CD4-positive, alpha-beta T cell (primary cell): ENCODE measurements around the gene CCSAP. TPM values are rescaled to one million over a fixed set of nuclear protein-coding genes. Genes with fewer than 3 reads are reported as not detected.

Source experiments
- ATAC-seq: fragments of 200-7000 bp; cut with Tn5 transposase; one replicate; pipeline ENCODE4 v1.10.0; 2022; ENCODE audit warnings: mild to moderate bottlenecking; ENCODE audit not compliant: poor library complexity
- CTCF ChIA-PET: fragments of 350-600 bp; sonication (Branson Sonifier 250); formaldehyde crosslinking; loops from one replicate; lab custom pipeline; 2021; ENCODE audit warnings: antibody characterized with exemption, inconsistent platforms; lab: Charles Lee
- POLR2A ChIA-PET: fragments of 350-600 bp; sonication (Branson Sonifier 250); formaldehyde crosslinking; loops from one replicate; lab custom pipeline; 2021; ENCODE audit warnings: antibody characterized with exemption, inconsistent platforms; lab: Charles Lee
- DNase-seq, 14 experiments: peaks; one replicate each; pipeline ENCODE4 v3.0.0-alpha.2; 2013 to 2020; ENCODE audit warnings: mixed read lengths in 2 of 14
- H3K27ac ChIP-seq, 2 donors: one replicate each; pipeline versions ENCODE4 v1.5.1 to v1.7.0; 2013; ENCODE audit warnings: low read length in 2 of 2, low read depth in 1 of 2, mild to moderate bottlenecking in 1 of 2
- H3K27me3 ChIP-seq, 2 experiments: 1 replicate in 1 of 2; 2 replicates in 1 of 2; pipeline versions ENCODE4 v1.6.1 to v1.7.0; 2013; ENCODE audit warnings: low read length in 2 of 2, control low read depth in 1 of 2, mild to moderate bottlenecking in 1 of 2, moderate library complexity in 1 of 2; ENCODE audit not compliant: insufficient read depth in 2 of 2, control insufficient read depth in 1 of 2
- H3K36me3 ChIP-seq: one replicate; pipeline ENCODE4 v1.6.1; 2013; ENCODE audit warnings: low read length, control low read depth; ENCODE audit not compliant: insufficient read depth
- H3K4me1 ChIP-seq: one replicate; pipeline ENCODE4 v1.6.1; 2013; ENCODE audit warnings: low read length, control low read depth; ENCODE audit not compliant: insufficient read depth
- H3K4me3 ChIP-seq: one replicate; pipeline ENCODE4 v1.5.1; 2013; ENCODE audit warnings: mild to moderate bottlenecking, low read length, moderate library complexity
- H3K9me3 ChIP-seq, 2 experiments: 1 replicate in 1 of 2; 2 replicates in 1 of 2; pipeline versions ENCODE4 v1.6.1 to v1.7.0; 2013; ENCODE audit warnings: low read length in 2 of 2, mild to moderate bottlenecking in 2 of 2, control low read depth in 1 of 2, moderate library complexity in 1 of 2; ENCODE audit not compliant: control insufficient read depth in 1 of 2, insufficient read depth in 1 of 2
- H3K27ac Mint-ChIP-seq: one replicate; pipeline ENCODE4 v1.8.0; 2020; ENCODE audit warnings: mixed read lengths
- H3K27me3 Mint-ChIP-seq: one replicate; pipeline ENCODE4 v1.8.0; 2021; ENCODE audit warnings: mixed read lengths
- H3K36me3 Mint-ChIP-seq: one replicate; pipeline ENCODE4 v1.8.0; 2021; ENCODE audit warnings: low read depth, mixed read lengths
- H3K4me1 Mint-ChIP-seq: one replicate; pipeline ENCODE4 v1.8.0; 2021; ENCODE audit warnings: low read depth, mixed read lengths
- H3K4me3 Mint-ChIP-seq: one replicate; pipeline ENCODE4 v1.8.0; 2020; ENCODE audit warnings: mild to moderate bottlenecking, mixed read lengths
- H3K9me3 Mint-ChIP-seq: one replicate; pipeline ENCODE4 v1.8.0; 2020; ENCODE audit warnings: mixed read lengths
- intact Hi-C, 2 experiments: fragments of 100-400 bp; cut with DNase I in 1 of 2; cut with micrococcal nuclease in 1 of 2; formaldehyde crosslinking; loops; one replicate each; pipeline versions ENCODE4 v1.15.1 to v1.9.0; 2023 to 2025; cut with DNase I, micrococcal nuclease
- total RNA-seq, 174 experiments: library from RNA in 2 of 174; stranded (reverse) in 2 of 174; gene quantifications; one replicate each; pipeline ENCODE4 v1.2.3 and lab custom pipeline; 2021 to 2026
- TF ChIP-seq, protein P1 (sequence below): fragments of 200-600 bp; IDR thresholded peaks from one replicate; pipeline ENCODE4 v1.8.0; 2022; ENCODE audit warnings: antibody characterized with exemption, mild to moderate bottlenecking

The CCSAP gene
- total RNA-seq, 2 experiments from 2014 or later: 14.3 to 15.2 TPM

- H3K27me3 Mint-ChIP-seq: no peaks in the 10 kb centered on the region
- POLR2A ChIA-PET: no interaction called here
- H3K27ac ChIP-seq: no peak overlapping the region
- H3K27ac Mint-ChIP-seq: no peak overlapping the region
- TF ChIP-seq, protein P1, sequence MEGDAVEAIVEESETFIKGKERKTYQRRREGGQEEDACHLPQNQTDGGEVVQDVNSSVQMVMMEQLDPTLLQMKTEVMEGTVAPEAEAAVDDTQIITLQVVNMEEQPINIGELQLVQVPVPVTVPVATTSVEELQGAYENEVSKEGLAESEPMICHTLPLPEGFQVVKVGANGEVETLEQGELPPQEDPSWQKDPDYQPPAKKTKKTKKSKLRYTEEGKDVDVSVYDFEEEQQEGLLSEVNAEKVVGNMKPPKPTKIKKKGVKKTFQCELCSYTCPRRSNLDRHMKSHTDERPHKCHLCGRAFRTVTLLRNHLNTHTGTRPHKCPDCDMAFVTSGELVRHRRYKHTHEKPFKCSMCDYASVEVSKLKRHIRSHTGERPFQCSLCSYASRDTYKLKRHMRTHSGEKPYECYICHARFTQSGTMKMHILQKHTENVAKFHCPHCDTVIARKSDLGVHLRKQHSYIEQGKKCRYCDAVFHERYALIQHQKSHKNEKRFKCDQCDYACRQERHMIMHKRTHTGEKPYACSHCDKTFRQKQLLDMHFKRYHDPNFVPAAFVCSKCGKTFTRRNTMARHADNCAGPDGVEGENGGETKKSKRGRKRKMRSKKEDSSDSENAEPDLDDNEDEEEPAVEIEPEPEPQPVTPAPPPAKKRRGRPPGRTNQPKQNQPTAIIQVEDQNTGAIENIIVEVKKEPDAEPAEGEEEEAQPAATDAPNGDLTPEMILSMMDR: no peak
- CTCF ChIA-PET: no interaction called here
- H3K36me3 ChIP-seq: peaks cover 8% of the 10 kb centered on the region
- H3K36me3 Mint-ChIP-seq: peaks cover 40% of the 10 kb centered on the region
- H3K9me3 ChIP-seq: no peaks in the 10 kb centered on the region
- H3K27me3 ChIP-seq: no peaks in the 10 kb centered on the region
- H3K4me1 Mint-ChIP-seq: peaks cover 35% of the 10 kb centered on the region
- no peak for ATAC-seq
- H3K4me1 ChIP-seq: peaks cover 6% of the 10 kb centered on the region
- no peaks in the 10 kb centered on the region for H3K9me3 Mint-ChIP-seq
- H3K4me3 Mint-ChIP-seq: no peak overlapping the region
- H3K4me3 ChIP-seq: no peak overlapping the region
- intact Hi-C loops: no loop called here
- DNase-seq: no peak
These were observed 60.5 kb downstream of the CCSAP start for GRCh38 chr1:229282295-229282823.

GRCh38 chr1:229281339-229281926 lies 61.4 kb downstream of the CCSAP start:
- H3K27ac Mint-ChIP-seq: no peak overlapping the region
- no peaks in the 10 kb centered on the region for H3K9me3 ChIP-seq
- ChIA-PET CTCF (no interaction called here), POLR2A (no interaction called here)
- no peaks in the 10 kb centered on the region for H3K9me3 Mint-ChIP-seq
- no peak for DNase-seq
- no peaks in the 10 kb centered on the region for H3K27me3 ChIP-seq
- peaks cover 10% of the 10 kb centered on the region for H3K4me1 ChIP-seq
- no peak for ATAC-seq
- H3K27ac ChIP-seq: no peak overlapping the region
- peaks cover 8% of the 10 kb centered on the region for H3K36me3 ChIP-seq
- intact Hi-C loops: no loop called here
- H3K4me1 Mint-ChIP-seq: peaks cover 31% of the 10 kb centered on the region
- peaks cover 30% of the 10 kb centered on the region for H3K36me3 Mint-ChIP-seq
- TF ChIP-seq, protein P1: no peak
- H3K4me3 Mint-ChIP-seq: no peak overlapping the region
- H3K27me3 Mint-ChIP-seq: no peaks in the 10 kb centered on the region
- H3K4me3 ChIP-seq: no peak overlapping the region

DNA sequence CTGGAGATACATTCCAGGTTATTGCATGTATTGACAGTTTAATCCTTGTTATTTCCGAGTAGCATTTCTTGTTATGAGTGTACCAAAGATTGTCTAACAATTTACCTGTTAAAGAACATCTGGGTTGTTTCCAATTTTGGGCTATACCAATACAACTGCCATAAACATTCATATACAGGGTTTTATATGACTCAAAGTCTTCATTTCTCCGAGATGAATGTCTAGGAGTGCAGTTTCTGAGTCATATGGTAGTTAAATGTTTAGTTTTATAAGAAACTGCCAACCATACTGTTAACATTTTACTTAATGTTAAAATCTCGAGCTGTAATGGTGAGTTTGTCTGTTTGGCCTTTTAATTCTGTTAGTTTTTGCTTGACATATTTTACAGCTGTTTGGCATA lies 61.9 kb downstream of the CCSAP start:
- CTCF ChIA-PET: no interaction called here
- H3K36me3 Mint-ChIP-seq: peaks cover 28% of the 10 kb centered on the region
- Histone ChIP-seq H3K4me3 (no peak overlapping the region), H3K9me3 (no peaks in the 10 kb centered on the region), H3K27me3 (no peaks in the 10 kb centered on the region), H3K27ac (no peak overlapping the region), H3K36me3 (peaks cover 8% of the 10 kb centered on the region), H3K4me1 (peaks cover 10% of the 10 kb centered on the region)
- DNase-seq: no peak
- peaks cover 31% of the 10 kb centered on the region for H3K4me1 Mint-ChIP-seq
- intact Hi-C loops: no loop called here
- no peaks in the 10 kb centered on the region for H3K9me3 Mint-ChIP-seq
- POLR2A ChIA-PET: interaction anchor here (0.6 kb wide), 1 partner anchor 667 kb away, joined by 4 read pairs; no protein-coding TSS in a partner anchor
- TF ChIP-seq, protein P1: no peak
- no peak for ATAC-seq
- no peaks in the 10 kb centered on the region for H3K27me3 Mint-ChIP-seq
- H3K4me3 Mint-ChIP-seq: no peak overlapping the region
- no peak overlapping the region for H3K27ac Mint-ChIP-seq
